Measurements from ENCODE around the gene ANKRD24.
"Not testable (repeated sequence)": the region's sequence is repeated elsewhere in the genome, so short reads cannot be mapped to it uniquely, and the experiment has no call there.

ANKRD24 gene

GRCh38 chr19:4231521-4231920 is 49.0 kb downstream of the ANKRD24 start:
- not testable (repeated sequence) for DNase-seq (ENCODE audit: low read depth)

- not testable (repeated sequence) for DNase-seq (ENCODE audit: low read depth)
These were observed 49.6 kb downstream of the ANKRD24 start for GRCh38 chr19:4232139-4232538.

- DNase-seq (ENCODE audit: low read depth), result no peak
These were observed 50.3 kb downstream of the ANKRD24 start for GRCh38 chr19:4232614-4233281.

- peak; percentile 26 for DNase-seq (ENCODE audit: low read depth)
These were observed 50.9 kb downstream of the ANKRD24 start for GRCh38 chr19:4233282-4233853.

- no peak for DNase-seq (ENCODE audit: low read depth)
These were observed 51.8 kb downstream of the ANKRD24 start for GRCh38 chr19:4234142-4234861.

GRCh38 chr19:4234862-4235201 is 52.3 kb downstream of the ANKRD24 start:
- no peak for DNase-seq (ENCODE audit: low read depth)

- not testable (repeated sequence) for DNase-seq (ENCODE audit: low read depth)
These were observed 55.0 kb downstream of the ANKRD24 start for GRCh38 chr19:4237510-4237909.

GRCh38 chr19:4238831-4239230 is 56.3 kb downstream of the ANKRD24 start:
- DNase-seq (ENCODE audit: low read depth), result no peak

- DNase-seq (ENCODE audit: low read depth), result no peak
These were observed 59.4 kb downstream of the ANKRD24 start for GRCh38 chr19:4241824-4242430.

GRCh38 chr19:4245938-4246337 is 63.4 kb downstream of the ANKRD24 start:
- DNase-seq (ENCODE audit: low read depth), result not testable (repeated sequence)

- peak; percentile 92 for DNase-seq (ENCODE audit: low read depth)
These were observed 64.5 kb downstream of the ANKRD24 start, which contains the start of gene YJU2 for GRCh38 chr19:4246767-4247593. Gene YJU2, plus strand, starts transcription at chr19:4247080. Its CDS starts 67 bp downstream, at chr19:4247147.

- no peak for DNase-seq (ENCODE audit: low read depth)
These were observed 74.1 kb downstream of the ANKRD24 start for GRCh38 chr19:4256563-4256962.

- no peak for DNase-seq (ENCODE audit: low read depth)
These were observed 74.5 kb downstream of the ANKRD24 start for GRCh38 chr19:4257025-4257424.

- no peak for DNase-seq (ENCODE audit: low read depth)
These were observed 75.7 kb downstream of the ANKRD24 start for GRCh38 chr19:4258181-4258580.

- no peak for DNase-seq (ENCODE audit: low read depth)
These were observed 78.2 kb downstream of the ANKRD24 start for GRCh38 chr19:4260613-4261191.

- DNase-seq (ENCODE audit: low read depth), result no peak
These were observed 82.3 kb downstream of the ANKRD24 start for GRCh38 chr19:4264812-4265211.

GRCh38 chr19:4266253-4267000 is 83.9 kb downstream of the ANKRD24 start:
- DNase-seq (ENCODE audit: low read depth), result no peak

GRCh38 chr19:4267101-4267900 is 84.8 kb downstream of the ANKRD24 start:
- peak; percentile 27 for DNase-seq (ENCODE audit: low read depth)

- no peak for DNase-seq (ENCODE audit: low read depth)
These were observed 85.7 kb downstream of the ANKRD24 start for GRCh38 chr19:4267901-4268815.
